ENCODE results near the gene FOXE3.

DNA sequence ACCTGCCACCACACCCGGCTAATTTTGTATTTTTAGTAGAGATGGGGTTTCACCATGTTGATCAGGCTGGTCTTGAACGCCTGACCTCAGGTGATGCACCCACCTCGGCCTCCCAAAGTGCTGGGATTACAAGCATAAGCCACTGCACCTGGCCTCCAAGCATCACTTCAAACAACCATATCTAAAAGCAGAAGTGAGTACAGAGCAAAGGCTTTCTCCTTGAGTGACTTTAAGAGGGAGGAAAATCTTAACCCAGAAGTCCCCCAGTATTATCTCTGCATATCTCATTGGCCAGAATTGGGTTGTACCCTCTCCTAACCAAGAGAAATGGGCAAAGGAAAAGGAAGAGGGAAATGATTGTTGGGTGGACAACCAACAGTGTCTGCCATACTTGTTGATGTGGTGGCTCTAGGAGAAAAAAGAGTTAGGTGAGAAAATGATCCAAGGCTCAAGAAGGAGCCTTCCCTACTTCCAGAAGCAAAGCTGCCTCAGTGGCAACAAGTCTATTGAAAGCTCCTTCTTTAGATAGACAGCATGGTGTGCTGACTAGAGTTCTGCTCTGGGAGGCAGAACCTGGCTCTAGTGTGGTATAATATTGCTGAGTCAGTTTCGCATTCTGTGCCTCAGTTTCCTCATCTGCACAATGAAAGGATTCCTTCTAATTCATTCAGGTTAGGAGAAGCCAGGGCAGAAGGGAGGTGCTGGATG lies 16.8 kb upstream of the FOXE3 start:
- TF ChIP-seq TARDBP (IDR thresholded peaks at IDR 0.05): no peak
- TF ChIP-seq FOXA1 (IDR thresholded peaks at IDR 0.05): no peak
- no peak for TF ChIP-seq HDGF (IDR thresholded peaks at IDR 0.05; ENCODE audit: borderline replicate concordance)
- TF ChIP-seq ELF4 (IDR thresholded peaks at IDR 0.05): no peak
- no peak for TF ChIP-seq SUZ12 (IDR thresholded peaks at IDR 0.05)
- no peak for TF ChIP-seq L3MBTL2 (conservative IDR thresholded peaks at IDR 0.05)
- TF ChIP-seq NFRKB (IDR thresholded peaks at IDR 0.05): no peak
- TF ChIP-seq, protein P1, sequence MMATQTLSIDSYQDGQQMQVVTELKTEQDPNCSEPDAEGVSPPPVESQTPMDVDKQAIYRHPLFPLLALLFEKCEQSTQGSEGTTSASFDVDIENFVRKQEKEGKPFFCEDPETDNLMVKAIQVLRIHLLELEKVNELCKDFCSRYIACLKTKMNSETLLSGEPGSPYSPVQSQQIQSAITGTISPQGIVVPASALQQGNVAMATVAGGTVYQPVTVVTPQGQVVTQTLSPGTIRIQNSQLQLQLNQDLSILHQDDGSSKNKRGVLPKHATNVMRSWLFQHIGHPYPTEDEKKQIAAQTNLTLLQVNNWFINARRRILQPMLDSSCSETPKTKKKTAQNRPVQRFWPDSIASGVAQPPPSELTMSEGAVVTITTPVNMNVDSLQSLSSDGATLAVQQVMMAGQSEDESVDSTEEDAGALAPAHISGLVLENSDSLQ (IDR thresholded peaks at IDR 0.05): no peak
- TF ChIP-seq BHLHE40 (IDR thresholded peaks at IDR 0.05; ENCODE audit: borderline replicate concordance): no peak
- no peak for TF ChIP-seq SP1 (IDR thresholded peaks at IDR 0.05)
